HepG2 (cell line): ENCODE results near the gene PTBP2.

Source experiments
- CTCF ChIP-seq: sonication (generic); formaldehyde crosslinking; IDR thresholded peaks from 2 replicates; pipeline ENCODE4 v1.5.0; 2020; ENCODE audit warnings: mild to moderate bottlenecking, missing genetic modification reagents, moderate library complexity
- JUND ChIP-seq: sonication (generic); formaldehyde crosslinking; IDR thresholded peaks from 2 replicates; pipeline ENCODE4 v1.8.0; 2022; ENCODE audit warnings: mild to moderate bottlenecking, missing genetic modification reagents
- THAP7 ChIP-seq: sonication (generic); formaldehyde crosslinking; IDR thresholded peaks from 2 replicates; pipeline ENCODE4 v1.8.1; 2023; ENCODE audit warnings: mild to moderate bottlenecking, missing genetic modification reagents
- TP53 ChIP-seq: sonication (generic); formaldehyde crosslinking; conservative IDR thresholded peaks from 2 replicates; pipeline ENCODE4 v1.4.0; 2020; ENCODE audit warnings: missing genetic modification reagents
- ZNF3 ChIP-seq: IDR thresholded peaks from 2 replicates; pipeline ENCODE4 v1.7.0; 2017; ENCODE audit warnings: inconsistent platforms
- TF ChIP-seq, protein P1 (sequence below): sonication (generic); formaldehyde crosslinking; conservative IDR thresholded peaks from 2 replicates; pipeline ENCODE4 v1.4.0; 2020; ENCODE audit warnings: missing genetic modification reagents

DNA sequence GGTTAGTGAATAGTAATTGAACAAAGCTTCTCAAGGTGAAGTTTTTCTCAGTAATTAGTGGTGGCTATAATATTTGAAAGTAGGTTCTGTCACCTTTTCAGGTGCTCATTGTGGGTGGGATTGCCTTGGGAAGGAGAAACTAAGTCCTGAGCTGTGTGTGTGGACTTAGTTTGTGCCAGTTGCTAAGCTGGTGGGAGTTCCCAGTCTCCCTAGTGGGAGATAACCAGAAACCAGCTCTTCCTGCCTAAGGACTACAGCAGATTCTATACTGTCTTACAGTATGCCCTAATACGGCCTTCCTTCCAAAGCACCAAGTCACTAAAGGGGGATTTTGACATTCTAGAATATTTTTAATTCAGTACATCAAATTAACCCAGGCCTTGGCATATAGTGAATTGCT is 94.3 kb downstream of the PTBP2 start:
- TF ChIP-seq THAP7 (CRISPR knock-in tag) (no peak), TP53 (CRISPR knock-in tag) (no peak), CTCF (CRISPR knock-in tag) (no peak), JUND (CRISPR knock-in tag) (no peak), ZNF3 (CRISPR knock-in tag) (no peak)
- TF ChIP-seq, protein P1, sequence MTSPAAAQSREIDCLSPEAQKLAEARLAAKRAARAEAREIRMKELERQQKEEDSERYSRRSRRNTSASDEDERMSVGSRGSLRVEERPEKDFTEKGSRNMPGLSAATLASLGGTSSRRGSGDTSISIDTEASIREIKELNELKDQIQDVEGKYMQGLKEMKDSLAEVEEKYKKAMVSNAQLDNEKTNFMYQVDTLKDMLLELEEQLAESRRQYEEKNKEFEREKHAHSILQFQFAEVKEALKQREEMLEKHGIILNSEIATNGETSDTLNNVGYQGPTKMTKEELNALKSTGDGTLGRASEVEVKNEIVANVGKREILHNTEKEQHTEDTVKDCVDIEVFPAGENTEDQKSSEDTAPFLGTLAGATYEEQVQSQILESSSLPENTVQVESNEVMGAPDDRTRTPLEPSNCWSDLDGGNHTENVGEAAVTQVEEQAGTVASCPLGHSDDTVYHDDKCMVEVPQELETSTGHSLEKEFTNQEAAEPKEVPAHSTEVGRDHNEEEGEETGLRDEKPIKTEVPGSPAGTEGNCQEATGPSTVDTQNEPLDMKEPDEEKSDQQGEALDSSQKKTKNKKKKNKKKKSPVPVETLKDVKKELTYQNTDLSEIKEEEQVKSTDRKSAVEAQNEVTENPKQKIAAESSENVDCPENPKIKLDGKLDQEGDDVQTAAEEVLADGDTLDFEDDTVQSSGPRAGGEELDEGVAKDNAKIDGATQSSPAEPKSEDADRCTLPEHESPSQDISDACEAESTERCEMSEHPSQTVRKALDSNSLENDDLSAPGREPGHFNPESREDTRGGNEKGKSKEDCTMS (CRISPR knock-in tag), result no peak
